ENCODE data around the gene DGKQ.

GRCh38 chr4:950136-951020 lies 23.0 kb downstream of the DGKQ start:
- no peak for TF ChIP-seq POLR2AphosphoS5 (IDR thresholded peaks at IDR 0.05; ENCODE audit: low read depth)
- no peak for TF ChIP-seq CTCF (conservative IDR thresholded peaks at IDR 0.05; ENCODE audit: low read depth in 2 of 2)
- no peak for TF ChIP-seq EZH2 (IDR thresholded peaks at IDR 0.05; ENCODE audit: low read depth, unreplicated experiment)
- TF ChIP-seq, protein P1, sequence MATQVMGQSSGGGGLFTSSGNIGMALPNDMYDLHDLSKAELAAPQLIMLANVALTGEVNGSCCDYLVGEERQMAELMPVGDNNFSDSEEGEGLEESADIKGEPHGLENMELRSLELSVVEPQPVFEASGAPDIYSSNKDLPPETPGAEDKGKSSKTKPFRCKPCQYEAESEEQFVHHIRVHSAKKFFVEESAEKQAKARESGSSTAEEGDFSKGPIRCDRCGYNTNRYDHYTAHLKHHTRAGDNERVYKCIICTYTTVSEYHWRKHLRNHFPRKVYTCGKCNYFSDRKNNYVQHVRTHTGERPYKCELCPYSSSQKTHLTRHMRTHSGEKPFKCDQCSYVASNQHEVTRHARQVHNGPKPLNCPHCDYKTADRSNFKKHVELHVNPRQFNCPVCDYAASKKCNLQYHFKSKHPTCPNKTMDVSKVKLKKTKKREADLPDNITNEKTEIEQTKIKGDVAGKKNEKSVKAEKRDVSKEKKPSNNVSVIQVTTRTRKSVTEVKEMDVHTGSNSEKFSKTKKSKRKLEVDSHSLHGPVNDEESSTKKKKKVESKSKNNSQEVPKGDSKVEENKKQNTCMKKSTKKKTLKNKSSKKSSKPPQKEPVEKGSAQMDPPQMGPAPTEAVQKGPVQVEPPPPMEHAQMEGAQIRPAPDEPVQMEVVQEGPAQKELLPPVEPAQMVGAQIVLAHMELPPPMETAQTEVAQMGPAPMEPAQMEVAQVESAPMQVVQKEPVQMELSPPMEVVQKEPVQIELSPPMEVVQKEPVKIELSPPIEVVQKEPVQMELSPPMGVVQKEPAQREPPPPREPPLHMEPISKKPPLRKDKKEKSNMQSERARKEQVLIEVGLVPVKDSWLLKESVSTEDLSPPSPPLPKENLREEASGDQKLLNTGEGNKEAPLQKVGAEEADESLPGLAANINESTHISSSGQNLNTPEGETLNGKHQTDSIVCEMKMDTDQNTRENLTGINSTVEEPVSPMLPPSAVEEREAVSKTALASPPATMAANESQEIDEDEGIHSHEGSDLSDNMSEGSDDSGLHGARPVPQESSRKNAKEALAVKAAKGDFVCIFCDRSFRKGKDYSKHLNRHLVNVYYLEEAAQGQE (IDR thresholded peaks at IDR 0.05; ENCODE audit: unreplicated experiment) = no peak
- TF ChIP-seq JUNB (IDR thresholded peaks at IDR 0.05; ENCODE audit: unreplicated experiment) = no peak
- no peak for TF ChIP-seq CREB1 (CRISPR knock-in tag; IDR thresholded peaks at IDR 0.05; ENCODE audit: low read depth)

Data from GM23338 (cell line).